ENCODE measurements around the gene ZBTB18. TPM values are rescaled to one million over a fixed set of nuclear protein-coding genes. Genes with fewer than 3 reads are reported as not detected.
"Not testable (repeated sequence)": the region's sequence is repeated elsewhere in the genome, so short reads cannot be mapped to it uniquely, and the experiment has no call there.

ZBTB18 gene
- total RNA-seq, 1 donor from 2014 or later: 12.2 TPM

- DNase-seq (ENCODE audit: low read depth in 2 of 2): no peak
Observed at GRCh38 chr1:244041466-244042120, 9.5 kb upstream of the ZBTB18 start.

DNA sequence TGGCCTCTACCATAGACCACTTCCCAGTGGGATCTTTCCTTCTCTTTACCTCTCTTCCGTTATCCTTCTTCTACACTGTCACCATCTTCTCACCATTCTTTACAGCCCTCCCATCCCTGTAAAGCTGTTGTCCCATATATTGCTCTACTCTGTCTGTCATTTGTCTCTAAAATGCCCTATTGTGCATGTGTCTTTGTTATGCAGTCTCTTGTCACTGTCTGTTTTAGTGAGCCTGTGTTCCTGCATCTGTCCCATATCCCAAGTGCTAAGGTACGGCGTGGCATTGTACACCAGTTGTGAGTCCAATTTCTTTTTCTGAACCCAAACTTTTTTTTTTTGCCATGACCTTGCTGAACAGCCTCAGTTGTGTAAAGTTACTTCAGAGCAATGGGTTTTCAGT, 8.8 kb upstream of the ZBTB18 start:
- no peak for DNase-seq (ENCODE audit: low read depth in 2 of 2)

DNA sequence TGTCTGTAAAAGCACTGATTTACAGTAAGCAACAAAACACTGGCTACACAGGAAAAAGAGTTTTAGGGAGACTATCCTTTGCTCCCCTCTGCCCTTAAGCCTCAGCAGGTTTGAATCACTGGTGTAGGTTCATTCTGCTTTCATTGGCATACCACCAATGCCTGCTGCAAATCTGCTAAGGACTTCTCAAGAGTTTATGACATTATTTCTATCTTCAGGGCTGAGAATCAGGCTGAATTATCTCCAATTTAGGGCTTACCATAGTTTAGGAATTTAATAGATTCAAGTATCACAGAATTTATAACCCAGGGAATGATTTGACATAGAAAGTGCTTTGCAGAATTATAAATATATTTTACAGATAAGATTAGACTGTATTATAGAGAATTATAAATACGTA, 6.7 kb upstream of the ZBTB18 start:
- DNase-seq (ENCODE audit: low read depth in 2 of 2): no peak

DNA sequence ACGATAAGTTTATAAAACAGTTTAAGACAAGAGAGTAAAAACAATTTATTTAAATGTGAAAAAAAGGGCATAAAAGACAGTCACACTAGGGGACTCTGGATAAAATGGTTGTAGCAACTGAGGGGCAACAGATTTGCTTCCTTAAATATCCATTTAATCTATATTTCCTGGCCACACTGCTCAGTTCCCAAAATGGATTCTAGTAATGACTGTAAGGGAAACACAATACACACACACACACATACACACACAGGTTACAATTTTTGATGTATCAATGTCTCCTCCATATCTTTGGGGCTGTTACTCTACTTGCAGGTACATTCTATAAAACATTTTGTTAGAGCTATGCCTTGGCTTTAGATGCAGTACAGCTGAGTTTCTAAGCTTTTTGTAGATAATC, 4.8 kb upstream of the ZBTB18 start:
- not testable (repeated sequence) for DNase-seq (ENCODE audit: low read depth in 2 of 2)

GRCh38 chr1:244046907-244047611, 4.0 kb upstream of the ZBTB18 start:
- peak; percentile 60 to 75 for DNase-seq (ENCODE audit: low read depth in 2 of 2)

DNA sequence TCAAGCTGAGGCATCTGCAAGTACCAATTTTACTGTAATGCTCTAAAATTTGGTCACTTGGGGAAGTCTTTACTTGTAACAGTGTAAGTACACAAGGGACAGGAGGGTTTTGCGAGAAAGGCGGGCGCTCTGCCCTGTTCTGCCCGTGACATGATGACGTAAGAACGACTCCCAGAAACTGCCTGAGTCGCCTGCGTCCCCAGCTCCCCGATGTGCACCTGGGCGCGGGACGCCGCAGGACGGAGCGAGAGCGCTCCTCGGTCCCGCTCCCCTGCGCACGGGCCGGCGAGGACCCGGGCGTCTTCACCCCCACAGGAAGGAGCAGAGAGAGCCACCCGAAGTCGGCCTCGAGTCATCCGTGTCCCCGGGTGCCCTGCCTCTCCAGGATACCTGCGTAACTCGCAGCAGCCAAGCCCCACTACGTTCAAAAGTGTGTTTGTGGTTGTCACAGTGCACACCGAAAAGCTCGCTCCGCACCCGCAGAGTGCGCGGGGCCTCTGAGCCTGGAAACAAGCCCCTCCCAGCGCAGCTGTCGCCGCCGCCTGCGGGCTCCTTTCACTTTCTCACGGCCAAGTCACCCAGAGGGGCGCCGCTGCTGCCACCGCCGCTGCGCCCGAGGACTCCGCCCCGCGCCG, 3.3 kb upstream of the ZBTB18 start:
- peak in 1 of 2 donors; percentile 75 for DNase-seq (ENCODE audit: low read depth in 2 of 2)

GRCh38 chr1:244048256-244049161, 2.6 kb upstream of the ZBTB18 start:
- DNase-seq (ENCODE audit: low read depth in 2 of 2): peak; percentile 98 to 100

- DNase-seq (ENCODE audit: low read depth in 2 of 2): peak in 1 of 2 donors; percentile 39
Observed at GRCh38 chr1:244049162-244050013, 1.7 kb upstream of the ZBTB18 start.

DNA sequence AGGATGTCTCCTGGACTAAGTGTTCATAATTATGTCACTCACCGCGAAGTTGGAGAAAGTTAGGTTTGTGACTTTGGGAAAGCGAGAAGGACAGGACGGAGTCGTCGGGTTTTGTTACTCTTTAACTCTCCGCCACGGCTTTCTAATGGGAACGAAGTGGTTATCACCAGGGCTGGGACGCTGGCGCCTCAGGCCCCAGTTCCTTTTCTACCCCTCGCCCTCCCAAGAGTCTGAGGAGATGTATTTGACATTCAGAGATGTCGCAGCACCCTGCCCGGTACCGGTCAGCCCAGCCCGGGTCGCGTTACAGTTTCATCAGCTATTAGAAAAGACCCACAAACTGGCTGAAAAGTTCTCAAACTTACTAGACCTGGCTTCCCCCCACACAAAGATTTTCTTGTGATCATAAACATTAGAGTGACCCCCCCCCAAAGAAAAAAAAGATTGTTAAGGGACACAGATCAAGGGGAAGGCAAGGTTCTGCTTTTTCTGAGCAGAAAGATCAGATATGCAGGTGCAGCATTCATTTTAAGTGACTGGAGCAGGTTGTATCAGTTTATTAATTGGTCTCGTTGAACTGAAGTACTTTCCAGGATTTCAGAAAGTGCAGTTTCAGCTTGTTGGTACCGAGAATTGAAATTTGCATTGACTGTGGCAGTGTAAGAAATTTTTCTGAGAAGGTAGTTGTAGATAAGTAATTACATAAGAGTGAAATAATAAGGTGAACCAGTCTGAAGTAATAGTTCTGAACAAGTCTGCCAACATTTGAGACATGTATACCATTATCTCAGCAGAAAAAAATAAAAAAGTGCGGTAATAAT, 859 bp upstream of the ZBTB18 start:
- DNase-seq (ENCODE audit: low read depth in 2 of 2): peak in 1 of 2 donors; percentile 11

GRCh38 chr1:244052016-244052727, 1.1 kb downstream of the ZBTB18 start:
- DNase-seq (ENCODE audit: low read depth in 2 of 2): peak in 1 of 2 donors; percentile 31

GRCh38 chr1:244052728-244053312, 1.7 kb downstream of the ZBTB18 start:
- no peak for DNase-seq (ENCODE audit: low read depth in 2 of 2)

GRCh38 chr1:244053831-244054230, 2.7 kb downstream of the ZBTB18 start:
- DNase-seq (ENCODE audit: low read depth in 2 of 2): no peak

GRCh38 chr1:244054247-244054923, 3.3 kb downstream of the ZBTB18 start:
- DNase-seq (ENCODE audit: low read depth in 2 of 2): no peak

DNA sequence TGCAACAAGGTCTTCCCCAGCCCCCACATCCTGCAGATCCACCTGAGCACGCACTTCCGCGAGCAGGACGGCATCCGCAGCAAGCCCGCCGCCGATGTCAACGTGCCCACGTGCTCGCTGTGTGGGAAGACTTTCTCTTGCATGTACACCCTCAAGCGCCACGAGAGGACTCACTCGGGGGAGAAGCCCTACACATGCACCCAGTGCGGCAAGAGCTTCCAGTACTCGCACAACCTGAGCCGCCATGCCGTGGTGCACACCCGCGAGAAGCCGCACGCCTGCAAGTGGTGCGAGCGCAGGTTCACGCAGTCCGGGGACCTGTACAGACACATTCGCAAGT, 3.8 kb downstream of the ZBTB18 start:
- DNase-seq (ENCODE audit: low read depth in 2 of 2): no peak

- no peak for DNase-seq (ENCODE audit: low read depth in 2 of 2)
Observed at GRCh38 chr1:244056577-244056976, 5.5 kb downstream of the ZBTB18 start.

DNA sequence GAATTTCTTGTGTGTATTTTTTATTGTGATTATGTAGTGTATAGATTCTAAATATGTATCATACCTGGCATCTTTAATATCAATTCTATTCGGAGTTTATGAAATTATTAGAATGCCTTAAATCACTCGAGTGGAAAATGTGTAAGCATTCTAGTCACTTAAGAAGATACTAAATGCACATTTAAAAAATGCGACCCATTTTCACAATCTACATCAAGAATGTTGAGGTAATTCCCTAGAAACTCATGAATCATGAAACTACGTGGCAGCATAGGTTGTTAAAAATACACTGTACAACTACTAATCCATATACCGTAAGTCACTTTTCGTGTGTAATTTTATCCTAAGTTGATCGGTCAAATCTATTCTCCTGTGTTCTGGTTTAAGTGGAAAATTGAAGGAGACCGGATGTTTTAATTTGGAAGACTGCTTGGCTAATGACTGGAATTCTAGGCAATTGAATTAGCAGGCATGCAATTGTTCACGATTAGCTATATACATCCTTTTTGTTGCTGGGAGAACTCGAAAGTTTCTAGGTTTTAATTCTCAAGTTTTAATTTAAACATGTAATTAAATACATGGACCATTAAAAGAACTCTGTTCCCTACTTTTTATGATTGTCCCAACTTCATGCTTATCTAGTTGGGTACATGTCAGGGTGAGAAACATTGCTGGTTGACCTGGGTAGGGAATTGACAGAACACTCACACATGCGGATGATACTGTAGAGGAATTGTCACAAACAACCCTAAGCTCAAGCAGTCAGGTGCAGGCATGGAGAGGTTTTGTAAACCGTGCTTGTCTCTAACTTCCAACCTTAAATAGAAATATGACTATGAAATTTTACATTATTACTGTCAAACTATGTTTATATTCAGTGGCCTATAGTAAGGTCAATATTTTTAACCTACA, 6.6 kb downstream of the ZBTB18 start:
- DNase-seq (ENCODE audit: low read depth in 2 of 2): no peak

GRCh38 chr1:244060117-244060516, 9.0 kb downstream of the ZBTB18 start:
- no peak for DNase-seq (ENCODE audit: low read depth in 2 of 2)
